ENCODE measurements around the gene POLE4.

POLE4 gene

DNA sequence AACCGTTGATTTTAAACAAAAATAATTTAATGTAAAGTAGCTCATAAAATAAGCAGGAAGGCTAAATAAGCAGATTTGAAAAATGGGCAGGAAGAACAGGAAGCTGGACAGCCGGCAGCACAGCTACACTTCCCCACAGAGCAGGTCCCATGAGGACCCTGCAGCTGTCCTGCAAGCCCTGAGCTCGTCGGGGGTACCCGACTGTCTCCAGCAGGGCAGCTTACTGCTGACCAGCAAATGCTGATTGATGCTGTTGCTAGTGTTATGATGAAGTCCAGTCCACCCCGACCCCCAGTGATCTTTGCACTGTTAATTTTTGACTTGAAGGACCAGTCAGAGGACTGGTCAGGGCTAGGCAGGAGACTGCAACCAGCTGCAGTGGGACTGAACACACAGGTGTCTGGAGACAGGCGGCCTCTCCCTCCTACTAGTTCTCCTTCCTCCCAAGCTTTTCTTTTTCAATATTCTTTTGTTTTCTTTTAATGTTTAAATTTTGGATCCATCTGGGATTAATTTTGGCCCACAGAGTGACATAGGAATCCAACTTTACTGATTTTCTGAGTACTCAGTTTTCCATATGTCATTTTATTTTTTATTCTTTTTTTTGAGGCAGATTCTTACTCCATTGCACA is 27.7 kb downstream of the POLE4 start:
- DNase-seq (ENCODE audit: low read depth in 2 of 2), result no peak

- peak; percentile 25 to 36 for DNase-seq (ENCODE audit: low read depth in 2 of 2)
Observed at GRCh38 chr2:74991977-74992376, 33.5 kb downstream of the POLE4 start.

GRCh38 chr2:74999468-74999867 is 41.0 kb downstream of the POLE4 start:
- DNase-seq (ENCODE audit: low read depth in 2 of 2), result no peak

DNA sequence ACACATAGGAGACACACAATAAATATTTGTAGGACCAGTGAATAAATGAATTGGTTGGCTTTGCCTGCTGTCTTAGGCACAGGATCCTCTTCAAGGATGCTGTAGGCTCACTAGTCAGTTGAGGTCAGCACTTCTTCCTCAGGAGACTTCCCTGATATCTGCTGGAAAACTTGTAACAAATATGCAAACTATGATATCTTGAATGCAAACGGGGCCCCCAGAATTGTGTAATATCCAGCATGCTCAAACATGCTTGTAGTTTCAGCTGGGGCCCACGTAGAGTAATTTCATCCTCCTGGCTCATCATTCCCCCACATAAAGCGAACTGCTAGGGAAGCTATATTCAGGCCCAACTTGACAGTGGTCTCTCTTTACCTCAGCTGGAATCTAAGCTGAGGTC is 43.6 kb downstream of the POLE4 start:
- peak; percentile 41 to 42 for DNase-seq (ENCODE audit: low read depth in 2 of 2)

- no peak for DNase-seq (ENCODE audit: low read depth in 2 of 2)
Observed at GRCh38 chr2:75003276-75003675, 44.8 kb downstream of the POLE4 start.

DNA sequence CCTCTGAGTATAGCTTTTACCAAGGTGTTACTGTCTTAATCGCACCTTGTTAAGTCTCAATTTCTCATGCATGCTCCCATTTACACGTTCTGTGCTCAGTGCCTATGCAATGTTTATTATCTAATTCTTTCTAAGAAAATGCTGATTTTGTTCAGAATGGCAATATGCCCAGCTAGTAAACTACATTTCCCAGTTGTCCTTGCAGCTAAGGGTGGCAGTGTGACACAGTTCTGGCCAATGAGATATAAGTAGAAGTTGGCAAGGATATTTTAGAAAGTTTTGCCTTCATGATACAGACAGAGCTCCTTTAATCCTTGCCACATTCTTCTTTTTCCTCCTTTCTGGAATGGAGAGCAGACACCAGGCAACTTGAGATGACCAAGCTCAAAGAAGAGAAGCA is 45.3 kb downstream of the POLE4 start:
- no peak for DNase-seq (ENCODE audit: low read depth in 2 of 2)

DNA sequence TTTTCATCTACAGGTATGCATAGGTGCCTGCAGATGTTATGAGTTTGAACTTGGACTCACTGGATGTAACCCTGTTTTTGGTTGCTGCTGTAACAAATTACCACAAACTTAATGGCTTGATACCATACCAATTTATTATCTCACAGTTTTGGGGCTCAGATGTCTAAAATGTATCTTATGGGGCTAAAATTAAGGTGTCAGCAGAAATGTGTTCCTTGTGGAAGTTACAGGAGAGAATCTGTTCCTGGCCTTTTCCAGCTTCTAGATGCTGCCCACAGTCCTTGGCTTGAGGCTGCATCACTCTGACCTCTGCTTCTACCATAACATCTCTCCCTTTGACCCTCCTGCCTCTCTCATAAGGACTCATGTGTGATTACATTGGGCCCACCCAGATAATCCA is 47.6 kb downstream of the POLE4 start:
- no peak for DNase-seq (ENCODE audit: low read depth in 2 of 2)

DNA sequence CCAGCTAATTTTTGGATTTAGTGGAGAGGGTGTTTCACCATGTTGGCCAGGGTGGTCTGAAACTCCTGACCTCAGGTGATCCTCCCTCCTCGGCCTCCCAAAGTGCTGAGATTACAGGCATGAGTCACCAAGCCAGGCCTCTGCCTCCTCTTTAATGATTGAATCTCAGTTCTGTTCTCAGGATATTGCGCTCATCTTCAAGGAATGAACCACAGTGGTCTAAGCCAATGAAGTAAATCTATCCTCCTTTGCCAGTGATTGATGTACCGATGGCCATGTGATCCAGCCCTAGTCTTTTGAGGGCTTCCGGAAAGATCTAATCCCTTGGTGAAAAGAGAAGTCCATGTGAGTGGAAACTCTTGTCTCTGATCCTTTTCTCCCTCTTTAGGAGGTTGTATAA is 48.6 kb downstream of the POLE4 start:
- DNase-seq (ENCODE audit: low read depth in 2 of 2), result no peak

- no peak for DNase-seq (ENCODE audit: low read depth in 2 of 2)
Observed at GRCh38 chr2:75007819-75008218, 49.4 kb downstream of the POLE4 start.

GRCh38 chr2:75010571-75010970 is 52.1 kb downstream of the POLE4 start:
- DNase-seq (ENCODE audit: low read depth in 2 of 2), result no peak

GRCh38 chr2:75012080-75012479 is 53.6 kb downstream of the POLE4 start:
- DNase-seq (ENCODE audit: low read depth in 2 of 2), result no peak

GRCh38 chr2:75018162-75018561 is 59.7 kb downstream of the POLE4 start:
- no peak for DNase-seq (ENCODE audit: low read depth in 2 of 2)

Data from fibroblast of skin of left biceps (primary cell).